Mucosa of descending colon (tissue), 3 donors: ENCODE results near the gene FAM13A. TPM values are rescaled to one million over a fixed set of nuclear protein-coding genes. Genes with fewer than 3 reads are reported as not detected.

Experiments used
- ATAC-seq: fragments of 200-7000 bp; cut with Tn5 transposase; one replicate; pipeline ENCODE4 v1.9.1; 2020; ENCODE audit warnings: mild to moderate bottlenecking, moderate library complexity
- DNase-seq, 3 donors: peaks; one replicate each; pipeline ENCODE4 v3.0.0-alpha.2; 2020
- H3K36me3 ChIP-seq: fragments of 200-600 bp; one replicate; pipeline ENCODE4 v1.8.0; 2021; ENCODE audit warnings: low read depth, mild to moderate bottlenecking
- H3K4me1 ChIP-seq: fragments of 200-600 bp; one replicate; pipeline ENCODE4 v1.8.0; 2021; ENCODE audit warnings: low read depth, mild to moderate bottlenecking
- H3K4me3 ChIP-seq: fragments of 200-600 bp; one replicate; pipeline ENCODE4 v1.8.0; 2021; ENCODE audit warnings: mild to moderate bottlenecking
- H3K9me3 ChIP-seq: fragments of 200-600 bp; one replicate; pipeline ENCODE4 v1.8.0; 2021; ENCODE audit warnings: mild to moderate bottlenecking
- CTCF ChIP-seq: fragments of 200-600 bp; IDR thresholded peaks from one replicate; pipeline ENCODE4 v1.8.0; 2022; ENCODE audit warnings: antibody characterized with exemption, mild to moderate bottlenecking
- intact Hi-C, 2 donors: fragments of 100-400 bp; cut with DNase I in 1 of 2; cut with micrococcal nuclease in 1 of 2; formaldehyde crosslinking; loops; one replicate each; pipeline versions ENCODE4 v1.11.0 to v1.11.1; 2022; cut with DNase I, micrococcal nuclease
- total RNA-seq, 3 donors: library from RNA; stranded (reverse); fragmentation: NEBNext Ultra II Directional in 2 of 3; extraction: Animal tissue kit (Norgen Biotek cat#: 25700) in 2 of 3; gene quantifications; one replicate each; pipeline versions ENCODE4 v1.2.1 to v1.2.4, GENCODE V29; 2021 to 2023
- donor health status: DM: no; HTN: no; CAD: no; lungs with moderate emphysema.
- donor health status: DM: no; HTN: no; CAD: no.
- donor health status: DM: no; HTN: yes; CAD: no.

Gene FAM13A
- total RNA-seq, 3 donors from 2014 or later = 41.6 to 60.1 (median 50.2) TPM

- TF ChIP-seq CTCF = no peak
- Histone ChIP-seq H3K4me3 (no peak overlapping the region), H3K9me3 (no peaks in the 10 kb centered on the region), H3K4me1 (no peaks in the 10 kb centered on the region), H3K36me3 (no peaks in the 10 kb centered on the region)
- intact Hi-C loops = no loop called here
- DNase-seq (no peak), ATAC-seq (no peak)
Observed at GRCh38 chr4:88879991-88880390, 177.0 kb downstream of the FAM13A start.

- Histone ChIP-seq H3K9me3 (no peaks in the 10 kb centered on the region), H3K4me3 (no peak overlapping the region), H3K4me1 (no peaks in the 10 kb centered on the region), H3K36me3 (no peaks in the 10 kb centered on the region)
- DNase-seq = no peak
- TF ChIP-seq CTCF = no peak
- intact Hi-C loops = no loop called here
- ATAC-seq = no peak
Observed at GRCh38 chr4:88878642-88879041, 178.3 kb downstream of the FAM13A start.

- DNase-seq (no peak), ATAC-seq (no peak)
- no peak for TF ChIP-seq CTCF
- H3K36me3 ChIP-seq = no peaks in the 10 kb centered on the region
- no peaks in the 10 kb centered on the region for H3K9me3 ChIP-seq
- H3K4me1 ChIP-seq = no peaks in the 10 kb centered on the region
- intact Hi-C loops = no loop called here
- no peak overlapping the region for H3K4me3 ChIP-seq
Observed at GRCh38 chr4:88870428-88870827, 186.6 kb downstream of the FAM13A start.

- H3K4me3 ChIP-seq = no peak overlapping the region
- no peaks in the 10 kb centered on the region for H3K9me3 ChIP-seq
- TF ChIP-seq CTCF = no peak
- peak in 1 of 3 donors; percentile 66 for DNase-seq
- no peaks in the 10 kb centered on the region for H3K36me3 ChIP-seq
- intact Hi-C loops = no loop called here
- H3K4me1 ChIP-seq = no peaks in the 10 kb centered on the region
- ATAC-seq = peak; percentile 99
Observed at GRCh38 chr4:88868510-88868909, 188.5 kb downstream of the FAM13A start.

GRCh38 chr4:88866862-88867550 is 190.0 kb downstream of the FAM13A start:
- ATAC-seq = no peak
- TF ChIP-seq CTCF = no peak

GRCh38 chr4:88865466-88865865 is 191.5 kb downstream of the FAM13A start:
- Histone ChIP-seq H3K4me1 (no peaks in the 10 kb centered on the region), H3K36me3 (no peaks in the 10 kb centered on the region), H3K9me3 (no peaks in the 10 kb centered on the region), H3K4me3 (no peak overlapping the region)
- intact Hi-C loops = no loop called here
- ATAC-seq (no peak), DNase-seq (no peak)
- no peak for TF ChIP-seq CTCF

More at GRCh38 chr4:88866862-88867550, 190.0 kb downstream of the FAM13A start:
- Histone ChIP-seq H3K4me1 (no peaks in the 10 kb centered on the region), H3K36me3 (no peaks in the 10 kb centered on the region), H3K4me3 (no peak overlapping the region), H3K9me3 (no peaks in the 10 kb centered on the region)
- DNase-seq = no peak
- intact Hi-C loops = no loop called here
